Activated CD4-positive, alpha-beta memory T cell treated with anti-CD3 and anti-CD28 coated beads for 36 hours (primary cell): ENCODE measurements around the gene TM4SF18. TPM values are rescaled to one million over a fixed set of nuclear protein-coding genes. Genes with fewer than 3 reads are reported as not detected.
"Not testable (repeated sequence)": the region's sequence is repeated elsewhere in the genome, so short reads cannot be mapped to it uniquely, and the experiment has no call there.

ENCODE experiments used
- CTCF ChIA-PET: fragments of 350-600 bp; sonication (Branson Sonifier 250); formaldehyde crosslinking; loops from one replicate; lab custom pipeline; 2021; ENCODE audit warnings: antibody characterized with exemption, inconsistent platforms; lab: Charles Lee
- POLR2A ChIA-PET: fragments of 350-600 bp; sonication (Branson Sonifier 250); formaldehyde crosslinking; loops from one replicate; lab custom pipeline; 2021; ENCODE audit warnings: antibody characterized with exemption; lab: Charles Lee
- DNase-seq: peaks from one replicate; pipeline ENCODE4 v3.0.0-alpha.2; 2020
- H3K27ac Mint-ChIP-seq: one replicate; pipeline ENCODE4 v1.8.0; 2021; ENCODE audit warnings: mixed read lengths
- H3K27me3 Mint-ChIP-seq: one replicate; pipeline ENCODE4 v1.8.0; 2021; ENCODE audit warnings: mixed read lengths
- H3K36me3 Mint-ChIP-seq: one replicate; pipeline ENCODE4 v1.8.0; 2021; ENCODE audit warnings: mixed read lengths
- H3K4me1 Mint-ChIP-seq: one replicate; pipeline ENCODE4 v1.8.0; 2021; ENCODE audit warnings: low read depth, mixed read lengths
- H3K4me3 Mint-ChIP-seq: one replicate; pipeline ENCODE4 v1.8.0; 2021; ENCODE audit warnings: mild to moderate bottlenecking, mixed read lengths
- H3K9me3 Mint-ChIP-seq: one replicate; pipeline ENCODE4 v1.8.0; 2021; ENCODE audit warnings: mixed read lengths
- intact Hi-C: fragments of 100-400 bp; cut with micrococcal nuclease; formaldehyde crosslinking; loops from one replicate; pipeline ENCODE4 v1.15.1; 2023
- total RNA-seq, 2 experiments: library from RNA; stranded (reverse); gene quantifications; one replicate each; pipeline ENCODE4 v1.2.3, GENCODE V29; 2021

TM4SF18 gene, protein sequence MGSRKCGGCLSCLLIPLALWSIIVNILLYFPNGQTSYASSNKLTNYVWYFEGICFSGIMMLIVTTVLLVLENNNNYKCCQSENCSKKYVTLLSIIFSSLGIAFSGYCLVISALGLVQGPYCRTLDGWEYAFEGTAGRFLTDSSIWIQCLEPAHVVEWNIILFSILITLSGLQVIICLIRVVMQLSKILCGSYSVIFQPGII
- not detected for total RNA-seq

DNA sequence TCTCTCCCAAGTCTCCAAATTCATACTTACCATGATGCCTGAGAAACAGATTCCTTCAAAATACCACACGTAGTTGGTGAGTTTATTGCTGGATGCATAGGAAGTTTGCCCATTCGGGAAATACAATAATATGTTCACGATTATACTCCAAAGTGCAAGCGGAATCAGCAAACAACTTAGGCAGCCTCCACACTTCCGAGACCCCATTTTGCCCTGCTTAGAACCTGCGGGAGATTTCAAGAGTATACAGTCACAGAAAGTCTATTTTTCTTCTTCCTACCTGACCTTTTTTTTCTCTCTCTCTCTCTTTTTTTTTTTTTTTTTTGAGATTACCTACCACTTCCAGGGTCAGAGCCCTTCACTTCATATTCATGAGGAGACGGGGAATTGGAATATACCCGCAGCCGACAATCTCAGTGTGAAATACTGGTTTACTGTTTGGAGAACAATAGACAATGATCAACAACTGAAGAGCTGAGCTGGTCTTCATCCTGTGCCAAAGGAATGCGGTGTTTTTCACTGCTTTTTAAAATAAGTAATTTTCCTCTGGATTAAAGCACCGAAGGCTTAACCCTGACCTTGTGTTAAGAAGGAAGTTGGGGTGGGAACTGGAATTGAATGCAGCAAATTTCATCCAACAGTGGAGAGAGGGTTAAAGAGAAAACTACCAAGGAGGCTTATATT, at the start of gene TM4SF18:
TM4SF18 (minus strand) TSS at position 461 of the 684 bp plus-strand sequence; CDS start at position 207, 254 bp downstream.
- POLR2A ChIA-PET = no interaction called here
- DNase-seq = no peak
- CTCF ChIA-PET = no interaction called here
- H3K4me3 Mint-ChIP-seq = no peak within 1 kb of the TSS
- no peak within 1 kb of the TSS for H3K27ac Mint-ChIP-seq
- H3K36me3 Mint-ChIP-seq = no peaks in the 10 kb centered on the region
- no peaks in the 10 kb centered on the region for H3K4me1 Mint-ChIP-seq
- H3K9me3 Mint-ChIP-seq = no peaks in the 10 kb centered on the region
- intact Hi-C loops = no loop called here
- H3K27me3 Mint-ChIP-seq = peaks cover 9% of the 10 kb centered on the region

- POLR2A ChIA-PET = no interaction called here
- Mint-ChIP-seq H3K4me1 (no peaks in the 10 kb centered on the region), H3K9me3 (no peaks in the 10 kb centered on the region), H3K27me3 (peaks cover 2% of the 10 kb centered on the region), H3K36me3 (no peaks in the 10 kb centered on the region), H3K27ac (no peak overlapping the region), H3K4me3 (no peak overlapping the region)
- CTCF ChIA-PET = no interaction called here
- intact Hi-C loops = no loop called here
- no peak for DNase-seq
These were observed 49.1 kb upstream of the TM4SF18 start for GRCh38 chr3:149382518-149382917.

GRCh38 chr3:149382101-149382467, 48.6 kb upstream of the TM4SF18 start:
- Mint-ChIP-seq H3K4me1 (no peaks in the 10 kb centered on the region), H3K27me3 (peaks cover 2% of the 10 kb centered on the region), H3K36me3 (no peaks in the 10 kb centered on the region), H3K4me3 (no peak overlapping the region), H3K9me3 (no peaks in the 10 kb centered on the region), H3K27ac (no peak overlapping the region)
- ChIA-PET CTCF (no interaction called here), POLR2A (no interaction called here)
- intact Hi-C loops = no loop called here
- DNase-seq = no peak

- Mint-ChIP-seq H3K27me3 (peaks cover 2% of the 10 kb centered on the region), H3K4me1 (no peaks in the 10 kb centered on the region), H3K36me3 (no peaks in the 10 kb centered on the region), H3K4me3 (no peak overlapping the region), H3K9me3 (no peaks in the 10 kb centered on the region), H3K27ac (no peak overlapping the region)
- ChIA-PET CTCF (no interaction called here), POLR2A (no interaction called here)
- intact Hi-C loops = no loop called here
- no peak for DNase-seq
These were observed 48.0 kb upstream of the TM4SF18 start for GRCh38 chr3:149381173-149382100.

- H3K27me3 Mint-ChIP-seq, H3K9me3 Mint-ChIP-seq, H3K4me1 Mint-ChIP-seq, H3K4me3 Mint-ChIP-seq, H3K36me3 Mint-ChIP-seq, intact Hi-C loops, CTCF ChIA-PET, DNase-seq, POLR2A ChIA-PET, H3K27ac Mint-ChIP-seq: not testable (repeated sequence)
These were observed 46.8 kb upstream of the TM4SF18 start for GRCh38 chr3:149380220-149380619.

- peaks cover 2% of the 10 kb centered on the region for H3K27me3 Mint-ChIP-seq
- ChIA-PET POLR2A (no interaction called here), CTCF (no interaction called here)
- no peaks in the 10 kb centered on the region for H3K9me3 Mint-ChIP-seq
- H3K4me3 Mint-ChIP-seq = no peak overlapping the region
- no peaks in the 10 kb centered on the region for H3K4me1 Mint-ChIP-seq
- intact Hi-C loops = no loop called here
- no peaks in the 10 kb centered on the region for H3K36me3 Mint-ChIP-seq
- no peak overlapping the region for H3K27ac Mint-ChIP-seq
- DNase-seq = no peak
These were observed 45.3 kb upstream of the TM4SF18 start for GRCh38 chr3:149378478-149379309.

- Mint-ChIP-seq H3K9me3 (no peaks in the 10 kb centered on the region), H3K27ac (no peak within 1 kb of the TSS)
These were observed 44.2 kb upstream of the TM4SF18 start, which contains the start of gene TM4SF1 for GRCh38 chr3:149377408-149378364. TM4SF1 (minus strand) TSS chr3:149377649; CDS start chr3:149377547, 102 bp downstream.

GRCh38 chr3:149376718-149377407, 43.4 kb upstream of the TM4SF18 start:
- DNase-seq = no peak
- intact Hi-C loops = no loop called here
- Mint-ChIP-seq H3K4me1 (no peaks in the 10 kb centered on the region), H3K9me3 (no peaks in the 10 kb centered on the region), H3K36me3 (no peaks in the 10 kb centered on the region), H3K4me3 (no peak overlapping the region), H3K27ac (no peak overlapping the region), H3K27me3 (no peaks in the 10 kb centered on the region)
- CTCF ChIA-PET = no interaction called here
- POLR2A ChIA-PET = no interaction called here

More at GRCh38 chr3:149377408-149378364, 44.2 kb upstream of the TM4SF18 start, which contains the start of gene TM4SF1:
- Mint-ChIP-seq H3K36me3 (no peaks in the 10 kb centered on the region), H3K4me1 (no peaks in the 10 kb centered on the region), H3K27me3 (peaks cover 1% of the 10 kb centered on the region), H3K4me3 (no peak within 1 kb of the TSS)
- POLR2A ChIA-PET = no interaction called here
- no peak for DNase-seq
- CTCF ChIA-PET = no interaction called here
- intact Hi-C loops = no loop called here

GRCh38 chr3:149375501-149376196, 42.2 kb upstream of the TM4SF18 start:
- H3K9me3 Mint-ChIP-seq = no peaks in the 10 kb centered on the region
- ChIA-PET POLR2A (no interaction called here), CTCF (interaction anchor here (0.6 kb wide), 1 partner anchor 194 kb away, joined by 3 read pairs; no protein-coding TSS in a partner anchor)
- H3K4me3 Mint-ChIP-seq = no peak overlapping the region
- no peaks in the 10 kb centered on the region for H3K4me1 Mint-ChIP-seq
- H3K27me3 Mint-ChIP-seq = no peaks in the 10 kb centered on the region
- intact Hi-C loops = no loop called here
- no peak overlapping the region for H3K27ac Mint-ChIP-seq
- no peaks in the 10 kb centered on the region for H3K36me3 Mint-ChIP-seq
- no peak for DNase-seq

GRCh38 chr3:149374793-149375500, 41.5 kb upstream of the TM4SF18 start:
- Mint-ChIP-seq H3K9me3 (no peaks in the 10 kb centered on the region), H3K27ac (no peak overlapping the region), H3K27me3 (no peaks in the 10 kb centered on the region), H3K4me1 (no peaks in the 10 kb centered on the region), H3K4me3 (no peak overlapping the region), H3K36me3 (no peaks in the 10 kb centered on the region)
- no peak for DNase-seq
- ChIA-PET CTCF (no interaction called here), POLR2A (no interaction called here)
- intact Hi-C loops = no loop called here
